ENCODE data around the gene PIGX. TPM values are rescaled to one million over a fixed set of nuclear protein-coding genes. Genes with fewer than 3 reads are reported as not detected.

The PIGX gene
- total RNA-seq (2014; rRNA removed; shearing (Covaris generic)) (14.5 and 24.4 TPM in 2 replicates), polyA plus RNA-seq (2016; fragmentation: Nextera tagmentation; extraction: Ambion mirVana) (13.0 and 13.4 TPM in 2 replicates)
- long read RNA-seq, transcript PIGX-202 (6 exons, 3,057 nt), result major isoform, 19 of 28 reads
- long read RNA-seq, partial matches to known transcripts, result 1 of 28 reads
- long read RNA-seq, other reads (novel, unspliced or antisense), result 6 of 28 reads

DNA sequence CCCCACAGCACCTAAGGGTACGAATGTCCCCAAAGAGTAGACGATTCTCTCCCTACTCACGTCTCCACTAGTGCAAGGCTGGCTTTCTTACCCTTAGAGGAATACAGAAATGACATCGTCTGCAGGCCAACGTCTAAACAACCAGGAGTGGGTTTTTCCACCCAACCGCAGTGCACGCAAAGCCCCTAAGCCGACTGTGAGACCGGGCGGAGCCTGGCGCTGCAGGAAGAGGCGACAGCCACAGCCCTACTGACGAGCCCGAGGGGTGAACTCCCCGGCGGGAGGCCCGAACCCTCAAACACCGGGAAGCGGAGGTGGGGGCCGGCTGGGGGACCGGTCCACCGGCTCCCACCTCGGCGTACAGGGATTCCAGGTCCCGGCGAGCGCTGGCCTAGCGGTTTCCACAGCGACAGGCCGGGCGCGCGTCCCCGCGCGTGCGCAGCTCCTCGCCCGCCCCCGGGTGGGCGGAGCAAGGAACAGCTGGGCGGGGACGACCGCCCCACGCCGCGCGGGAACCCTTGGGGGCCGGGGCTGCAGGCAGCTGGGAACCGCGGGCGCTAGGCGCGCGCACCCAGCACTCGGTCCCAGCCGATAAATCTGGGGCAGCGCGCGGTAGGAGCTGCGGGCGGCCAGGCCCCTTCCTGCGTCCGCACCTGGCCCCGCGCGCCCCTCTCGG is at the start of gene PIGX, which contains the start of gene CEP19:
Gene PIGX, plus strand, starts transcription at position 540 of the 676 bp plus-strand sequence.
Gene CEP19, minus strand, starts transcription at position 413 of the 676 bp plus-strand sequence. CDS start 3,593 bp downstream, outside the sequence.
- TF ChIP-seq POLR2AphosphoS5 (IDR thresholded peaks at IDR 0.05; ENCODE audit: low read depth) (peak; percentile 65), STAT1 (IDR thresholded peaks at IDR 0.05; ENCODE audit: unreplicated experiment) (no peak), ZNF331 (CRISPR knock-in tag; IDR thresholded peaks at IDR 0.05; ENCODE audit: low read depth) (no peak), EZH2phosphoT487 (IDR thresholded peaks at IDR 0.05; ENCODE audit: unreplicated experiment) (no peak), NANOG (IDR thresholded peaks at IDR 0.05; ENCODE audit: borderline replicate concordance) (no peak), JUNB (IDR thresholded peaks at IDR 0.05; ENCODE audit: unreplicated experiment) (no peak)
- TF ChIP-seq, protein P1, sequence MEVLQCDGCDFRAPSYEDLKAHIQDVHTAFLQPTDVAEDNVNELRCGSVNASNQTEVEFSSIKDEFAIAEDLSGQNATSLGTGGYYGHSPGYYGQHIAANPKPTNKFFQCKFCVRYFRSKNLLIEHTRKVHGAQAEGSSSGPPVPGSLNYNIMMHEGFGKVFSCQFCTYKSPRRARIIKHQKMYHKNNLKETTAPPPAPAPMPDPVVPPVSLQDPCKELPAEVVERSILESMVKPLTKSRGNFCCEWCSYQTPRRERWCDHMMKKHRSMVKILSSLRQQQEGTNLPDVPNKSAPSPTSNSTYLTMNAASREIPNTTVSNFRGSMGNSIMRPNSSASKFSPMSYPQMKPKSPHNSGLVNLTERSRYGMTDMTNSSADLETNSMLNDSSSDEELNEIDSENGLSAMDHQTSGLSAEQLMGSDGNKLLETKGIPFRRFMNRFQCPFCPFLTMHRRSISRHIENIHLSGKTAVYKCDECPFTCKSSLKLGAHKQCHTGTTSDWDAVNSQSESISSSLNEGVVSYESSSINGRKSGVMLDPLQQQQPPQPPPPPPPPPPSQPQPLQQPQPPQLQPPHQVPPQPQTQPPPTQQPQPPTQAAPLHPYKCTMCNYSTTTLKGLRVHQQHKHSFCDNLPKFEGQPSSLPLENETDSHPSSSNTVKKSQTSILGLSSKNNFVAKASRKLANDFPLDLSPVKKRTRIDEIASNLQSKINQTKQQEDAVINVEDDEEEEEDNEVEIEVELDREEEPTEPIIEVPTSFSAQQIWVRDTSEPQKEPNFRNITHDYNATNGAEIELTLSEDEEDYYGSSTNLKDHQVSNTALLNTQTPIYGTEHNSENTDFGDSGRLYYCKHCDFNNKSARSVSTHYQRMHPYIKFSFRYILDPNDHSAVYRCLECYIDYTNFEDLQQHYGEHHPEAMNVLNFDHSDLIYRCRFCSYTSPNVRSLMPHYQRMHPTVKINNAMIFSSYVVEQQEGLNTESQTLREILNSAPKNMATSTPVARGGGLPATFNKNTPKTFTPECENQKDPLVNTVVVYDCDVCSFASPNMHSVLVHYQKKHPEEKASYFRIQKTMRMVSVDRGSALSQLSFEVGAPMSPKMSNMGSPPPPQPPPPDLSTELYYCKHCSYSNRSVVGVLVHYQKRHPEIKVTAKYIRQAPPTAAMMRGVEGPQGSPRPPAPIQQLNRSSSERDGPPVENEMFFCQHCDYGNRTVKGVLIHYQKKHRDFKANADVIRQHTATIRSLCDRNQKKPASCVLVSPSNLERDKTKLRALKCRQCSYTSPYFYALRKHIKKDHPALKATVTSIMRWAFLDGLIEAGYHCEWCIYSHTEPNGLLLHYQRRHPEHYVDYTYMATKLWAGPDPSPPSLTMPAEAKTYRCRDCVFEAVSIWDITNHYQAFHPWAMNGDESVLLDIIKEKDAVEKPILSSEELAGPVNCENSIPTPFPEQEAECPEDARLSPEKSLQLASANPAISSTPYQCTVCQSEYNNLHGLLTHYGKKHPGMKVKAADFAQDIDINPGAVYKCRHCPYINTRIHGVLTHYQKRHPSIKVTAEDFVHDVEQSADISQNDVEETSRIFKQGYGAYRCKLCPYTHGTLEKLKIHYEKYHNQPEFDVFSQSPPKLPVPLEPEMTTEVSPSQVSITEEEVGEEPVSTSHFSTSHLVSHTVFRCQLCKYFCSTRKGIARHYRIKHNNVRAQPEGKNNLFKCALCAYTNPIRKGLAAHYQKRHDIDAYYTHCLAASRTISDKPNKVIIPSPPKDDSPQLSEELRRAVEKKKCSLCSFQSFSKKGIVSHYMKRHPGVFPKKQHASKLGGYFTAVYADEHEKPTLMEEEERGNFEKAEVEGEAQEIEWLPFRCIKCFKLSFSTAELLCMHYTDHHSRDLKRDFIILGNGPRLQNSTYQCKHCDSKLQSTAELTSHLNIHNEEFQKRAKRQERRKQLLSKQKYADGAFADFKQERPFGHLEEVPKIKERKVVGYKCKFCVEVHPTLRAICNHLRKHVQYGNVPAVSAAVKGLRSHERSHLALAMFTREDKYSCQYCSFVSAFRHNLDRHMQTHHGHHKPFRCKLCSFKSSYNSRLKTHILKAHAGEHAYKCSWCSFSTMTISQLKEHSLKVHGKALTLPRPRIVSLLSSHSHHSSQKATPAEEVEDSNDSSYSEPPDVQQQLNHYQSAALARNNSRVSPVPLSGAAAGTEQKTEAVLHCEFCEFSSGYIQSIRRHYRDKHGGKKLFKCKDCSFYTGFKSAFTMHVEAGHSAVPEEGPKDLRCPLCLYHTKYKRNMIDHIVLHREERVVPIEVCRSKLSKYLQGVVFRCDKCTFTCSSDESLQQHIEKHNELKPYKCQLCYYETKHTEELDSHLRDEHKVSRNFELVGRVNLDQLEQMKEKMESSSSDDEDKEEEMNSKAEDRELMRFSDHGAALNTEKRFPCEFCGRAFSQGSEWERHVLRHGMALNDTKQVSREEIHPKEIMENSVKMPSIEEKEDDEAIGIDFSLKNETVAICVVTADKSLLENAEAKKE (CRISPR knock-in tag; IDR thresholded peaks at IDR 0.05), result no peak
- TF ChIP-seq, protein P2, sequence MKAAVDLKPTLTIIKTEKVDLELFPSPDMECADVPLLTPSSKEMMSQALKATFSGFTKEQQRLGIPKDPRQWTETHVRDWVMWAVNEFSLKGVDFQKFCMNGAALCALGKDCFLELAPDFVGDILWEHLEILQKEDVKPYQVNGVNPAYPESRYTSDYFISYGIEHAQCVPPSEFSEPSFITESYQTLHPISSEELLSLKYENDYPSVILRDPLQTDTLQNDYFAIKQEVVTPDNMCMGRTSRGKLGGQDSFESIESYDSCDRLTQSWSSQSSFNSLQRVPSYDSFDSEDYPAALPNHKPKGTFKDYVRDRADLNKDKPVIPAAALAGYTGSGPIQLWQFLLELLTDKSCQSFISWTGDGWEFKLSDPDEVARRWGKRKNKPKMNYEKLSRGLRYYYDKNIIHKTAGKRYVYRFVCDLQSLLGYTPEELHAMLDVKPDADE (IDR thresholded peaks at IDR 0.05), result 0 out of 2 replicates have a peak, but pooled peaks have one; percentile 1
- H3K27me3 ChIP-seq (ENCODE audit: insufficient read depth), result peaks cover 14% of the 10 kb centered on the region; the same call in 1 of the 2 replicates
- peak within 1 kb of the TSS; percentile 84 for H3K4me2 ChIP-seq
- peaks cover 8% of the 10 kb centered on the region for H3K27me3 Mint-ChIP-seq (ENCODE audit: insufficient read depth, low read depth, poor library complexity)
- peak within 1 kb of the TSS; percentile 91 for H3K4me3 ChIP-seq
- no peaks in the 10 kb centered on the region for H3K36me3 ChIP-seq (ENCODE audit: insufficient read depth)
- no peaks in the 10 kb centered on the region; the same call in 1 of the 2 replicates for H3K4me1 ChIP-seq (ENCODE audit: insufficient read depth)
- H3K9me3 Mint-ChIP-seq, result no peaks in the 10 kb centered on the region
- no peaks in the 10 kb centered on the region; the same call in none of the 2 replicates for H4K20me1 ChIP-seq (replicated peaks; ENCODE audit: insufficient read depth)
- H3K9me2 ChIP-seq (ENCODE audit: insufficient read depth), result no peaks in the 10 kb centered on the region
- no peaks in the 10 kb centered on the region for H3K36me3 Mint-ChIP-seq (ENCODE audit: low read depth)
- peaks cover 4% of the 10 kb centered on the region for H3K4me1 Mint-ChIP-seq
- H2AFZ ChIP-seq, result peak within 1 kb of the TSS; percentile 100
- H3K27ac Mint-ChIP-seq, result no peak within 1 kb of the TSS
- H3K27ac ChIP-seq (ENCODE audit: low read depth), result no peak within 1 kb of the TSS
- H3K4me3 Mint-ChIP-seq, result peak within 1 kb of the TSS; percentile 83
- no peaks in the 10 kb centered on the region; the same call in 1 of the 2 replicates for H3K79me2 ChIP-seq (replicated peaks; ENCODE audit: insufficient read depth)
- DNase-seq (ENCODE audit: low spot score) (peak; percentile 68), ATAC-seq (peak; percentile 81)
- peaks cover 11% of the 10 kb centered on the region; the same call in 1 of the 2 replicates for H3F3A ChIP-seq (replicated peaks; ENCODE audit: low read depth)
